Endothelial cell of umbilical vein (primary cell): ENCODE data around the gene EIF5A2. TPM values are rescaled to one million over a fixed set of nuclear protein-coding genes. Genes with fewer than 3 reads are reported as not detected.

Experiments used
- BruUV-seq: library from RNA; stranded (reverse); fragments of 400-500 nt; replicated peaks from 2 replicates; lab custom pipeline; 2021; lab: Mats Ljungman, UMichigan
- CTCF ChIA-PET: fragments of 300-600, 350-600 bp; sonication (Branson Sonifier 250); formaldehyde crosslinking; loops from one replicate; lab custom pipeline; 2021; ENCODE audit warnings: antibody characterized with exemption, inconsistent platforms; lab: Charles Lee
- POLR2A ChIA-PET: fragments of 300-600, 350-600 bp; sonication (Branson Sonifier 250); formaldehyde crosslinking; loops from one replicate; lab custom pipeline; 2021; ENCODE audit warnings: antibody characterized with exemption, inconsistent platforms; lab: Charles Lee
- DNase-seq: peaks from one replicate; pipeline ENCODE4 v3.0.0-alpha.2; 2011; ENCODE audit warnings: low read depth, low spot score
- FAIRE-seq: peaks from 2 replicates; lab custom pipeline; 2011; peaks lifted over from hg19 to GRCh38; lab: Jason Lieb, UNC
- H2AFZ ChIP-seq: 2 replicates; pipeline ENCODE4 v1.6.0; 2012; ENCODE audit warnings: low read depth, low read length, control low read depth, inconsistent platforms
- H3K27ac ChIP-seq: 2 replicates; pipeline ENCODE4 v1.5.1; 2011; ENCODE audit warnings: low read depth, mild to moderate bottlenecking, control low read depth, low read length, moderate library complexity; ENCODE audit not compliant: insufficient read depth
- H3K27me3 ChIP-seq, 2 experiments: 2 replicates each; pipeline versions ENCODE4 v1.6.0 to v1.6.1; 2011; ENCODE audit warnings: low read length in 2 of 2, mixed read lengths in 1 of 2; ENCODE audit not compliant: control insufficient read depth in 2 of 2, insufficient read depth in 2 of 2
- H3K36me3 ChIP-seq, 2 experiments: 2 replicates in 1 of 2; 3 replicates in 1 of 2; pipeline ENCODE4 v1.5.1; 2011; ENCODE audit warnings: low read length in 2 of 2, mild to moderate bottlenecking in 1 of 2, moderate library complexity in 1 of 2; ENCODE audit not compliant: control insufficient read depth in 2 of 2, insufficient read depth in 2 of 2; ENCODE audit errors: extremely low read depth in 1 of 2
- H3K4me1 ChIP-seq: 3 replicates; pipeline ENCODE4 v1.5.1; 2011; ENCODE audit warnings: mild to moderate bottlenecking, low read length; ENCODE audit not compliant: control insufficient read depth, insufficient read depth; ENCODE audit errors: extremely low read depth
- H3K4me2 ChIP-seq: 2 replicates; pipeline ENCODE4 v1.6.1; 2011; ENCODE audit warnings: low read length, control low read depth, mixed read lengths; ENCODE audit not compliant: insufficient read depth
- H3K4me3 ChIP-seq, 3 experiments: fragments of 200-600 bp in 1 of 3; sonication (generic), shearing (Covaris generic) in 1 of 3; replicated peaks in 1 of 3; 2 replicates each; pipeline ENCODE4 v1.5.1; 2011 to 2016; ENCODE audit warnings: control low read depth in 3 of 3, low read length in 3 of 3, mild to moderate bottlenecking in 2 of 3, inconsistent platforms in 1 of 3, low read depth in 1 of 3, moderate library complexity in 1 of 3; ENCODE audit not compliant: insufficient read depth in 1 of 3
- H3K79me2 ChIP-seq: 2 replicates; pipeline ENCODE4 v1.6.0; 2012; ENCODE audit warnings: low read length, inconsistent platforms; ENCODE audit not compliant: control insufficient read depth, insufficient read depth
- H3K9ac ChIP-seq: replicated peaks from 2 replicates; pipeline ENCODE3; 2011; ENCODE audit warnings: low read length, control low read depth; ENCODE audit not compliant: insufficient read depth; ENCODE audit errors: extremely low read depth
- H3K9me1 ChIP-seq: replicated peaks from 3 replicates; pipeline ENCODE4 v1.6.0; 2011; ENCODE audit warnings: mild to moderate bottlenecking, low read length; ENCODE audit not compliant: control insufficient read depth, insufficient read depth; ENCODE audit errors: extremely low read depth
- H3K9me3 ChIP-seq: replicated peaks from 2 replicates; pipeline ENCODE4 v1.5.1; 2012; ENCODE audit warnings: low read length, inconsistent platforms; ENCODE audit not compliant: control insufficient read depth, insufficient read depth
- H4K20me1 ChIP-seq: replicated peaks from 2 replicates; pipeline ENCODE3; 2011; ENCODE audit warnings: mild to moderate bottlenecking, low read length; ENCODE audit not compliant: control insufficient read depth, insufficient read depth; ENCODE audit errors: extremely low read depth
- EZH2 ChIP-seq: IDR thresholded peaks from 2 replicates; pipeline ENCODE4 v1.6.1; 2012; ENCODE audit warnings: borderline replicate concordance, low read depth, mild to moderate bottlenecking, moderate library complexity, low read length, inconsistent platforms; ENCODE audit not compliant: severe bottlenecking
- FOS ChIP-seq: IDR thresholded peaks from 2 replicates; pipeline ENCODE4 v1.6.1; 2011; ENCODE audit warnings: mild to moderate bottlenecking, low read length, moderate library complexity, borderline replicate concordance; ENCODE audit not compliant: insufficient read depth
- GATA2 ChIP-seq: IDR thresholded peaks from 2 replicates; pipeline ENCODE4 v1.7.0; 2011; ENCODE audit warnings: low read depth, mild to moderate bottlenecking, moderate library complexity, mixed read lengths, low read length; ENCODE audit not compliant: insufficient read length, insufficient read depth
- JUN ChIP-seq: IDR thresholded peaks from 2 replicates; pipeline ENCODE4 v1.6.1; 2011; ENCODE audit warnings: borderline replicate concordance, low read depth; ENCODE audit not compliant: insufficient read length, insufficient read depth
- MYC ChIP-seq: IDR thresholded peaks from one replicate; pipeline ENCODE4 v1.6.1; 2011; ENCODE audit warnings: mild to moderate bottlenecking, low read depth, low read length
- POLR2A ChIP-seq: IDR thresholded peaks from 2 replicates; pipeline ENCODE4 v1.6.1; 2012; ENCODE audit warnings: low read depth, mild to moderate bottlenecking, control low read depth, low read length
- POLR2AphosphoS5 ChIP-seq: IDR thresholded peaks from 2 replicates; pipeline ENCODE4 v1.6.1; 2012; ENCODE audit warnings: low read depth, mild to moderate bottlenecking, control low read depth, low read length, moderate library complexity; ENCODE audit not compliant: insufficient read depth
- dilution Hi-C: fragments of 300-500 bp; cut with MboI; formaldehyde crosslinking; loops from one replicate; pipeline ENCODE4 v1.15.0; 2019; ENCODE audit warnings: low sequenced_read_pairs; ENCODE audit not compliant: extremely low pct_ligation_motif_present
- intact Hi-C: fragments of 100-400 bp; cut with micrococcal nuclease; formaldehyde crosslinking; loops from one replicate; pipeline ENCODE4 v1.10.0; 2022
- polyA plus RNA-seq, 4 experiments: library from polyadenylated mRNA; depleted of rRNA in 3 of 4; stranded (reverse) in 3 of 4; unstranded in 1 of 4; fragments of >200 nt; gene quantifications; 2 replicates each; pipeline versions ENCODE4 v1.2.1 to v1.2.3, GENCODE V29; 2011 to 2012; ENCODE audit warnings: missing spikeins in 1 of 4
- total RNA-seq: library from RNA; stranded (reverse); gene quantifications from 2 replicates; pipeline ENCODE4 v1.2.3, GENCODE V29; 2021
- TF ChIP-seq, protein P1 (sequence below), 2 donors: IDR thresholded peaks; 1 replicate in 1 of 2; 2 replicates in 1 of 2; pipeline ENCODE4 v1.5.1; 2011; ENCODE audit warnings: low read length in 2 of 2, mild to moderate bottlenecking in 2 of 2, moderate library complexity in 2 of 2, control low read depth in 1 of 2, inconsistent platforms in 1 of 2, low read depth in 1 of 2; ENCODE audit not compliant: insufficient read depth in 1 of 2; ENCODE audit errors: extremely low read depth in 1 of 2
- TF ChIP-seq, protein P2 (sequence below): IDR thresholded peaks from 2 replicates; pipeline ENCODE4 v1.6.1; 2011; ENCODE audit not compliant: insufficient read depth, insufficient read length

EIF5A2 gene
- total and polyA plus RNA-seq, 2 donors (not counting 3 experiments of a cell fraction or from before 2014, with no cell fraction given) = 3.7 to 10.9 TPM

- H4K20me1 ChIP-seq = no peaks in the 10 kb centered on the region
- DNase-seq (no peak), FAIRE-seq (no peak)
- no peaks in the 10 kb centered on the region for H3K9me3 ChIP-seq
- no peaks in the 10 kb centered on the region for H3K27me3 ChIP-seq
- no peak overlapping the region for H3K4me2 ChIP-seq
- POLR2A ChIA-PET = no interaction called here
- H3K27ac ChIP-seq = no peak overlapping the region
- no peaks in the 10 kb centered on the region for H3K79me2 ChIP-seq
- no peak overlapping the region for H3K9ac ChIP-seq
- dilution Hi-C loops = no loop called here
- H3K36me3 ChIP-seq = no peaks in the 10 kb centered on the region
- BruUV-seq = no TSS peak
- no peaks in the 10 kb centered on the region for H3K9me1 ChIP-seq
- no peak overlapping the region for H2AFZ ChIP-seq
- H3K4me1 ChIP-seq = no peaks in the 10 kb centered on the region
- H3K4me3 ChIP-seq = no peak overlapping the region
- TF ChIP-seq, protein P1, sequence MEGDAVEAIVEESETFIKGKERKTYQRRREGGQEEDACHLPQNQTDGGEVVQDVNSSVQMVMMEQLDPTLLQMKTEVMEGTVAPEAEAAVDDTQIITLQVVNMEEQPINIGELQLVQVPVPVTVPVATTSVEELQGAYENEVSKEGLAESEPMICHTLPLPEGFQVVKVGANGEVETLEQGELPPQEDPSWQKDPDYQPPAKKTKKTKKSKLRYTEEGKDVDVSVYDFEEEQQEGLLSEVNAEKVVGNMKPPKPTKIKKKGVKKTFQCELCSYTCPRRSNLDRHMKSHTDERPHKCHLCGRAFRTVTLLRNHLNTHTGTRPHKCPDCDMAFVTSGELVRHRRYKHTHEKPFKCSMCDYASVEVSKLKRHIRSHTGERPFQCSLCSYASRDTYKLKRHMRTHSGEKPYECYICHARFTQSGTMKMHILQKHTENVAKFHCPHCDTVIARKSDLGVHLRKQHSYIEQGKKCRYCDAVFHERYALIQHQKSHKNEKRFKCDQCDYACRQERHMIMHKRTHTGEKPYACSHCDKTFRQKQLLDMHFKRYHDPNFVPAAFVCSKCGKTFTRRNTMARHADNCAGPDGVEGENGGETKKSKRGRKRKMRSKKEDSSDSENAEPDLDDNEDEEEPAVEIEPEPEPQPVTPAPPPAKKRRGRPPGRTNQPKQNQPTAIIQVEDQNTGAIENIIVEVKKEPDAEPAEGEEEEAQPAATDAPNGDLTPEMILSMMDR (IDR thresholded peaks at IDR 0.05; ENCODE audit: extremely low read depth in 1 of 2, insufficient read depth in 1 of 2, low read depth in 1 of 2, low read length in 2 of 2) = no peak
- TF ChIP-seq POLR2AphosphoS5 = no peak
- no peak for TF ChIP-seq MYC
- no peak for TF ChIP-seq POLR2A
- no peak for TF ChIP-seq FOS
- intact Hi-C loops = no loop called here
- CTCF ChIA-PET = interaction anchor here (1.9 kb wide), 1 partner anchor 445 kb away, joined by 4 read pairs; no protein-coding TSS in a partner anchor
Observed at GRCh38 chr3:170858599-170858998, 49.8 kb downstream of the EIF5A2 start.

DNA sequence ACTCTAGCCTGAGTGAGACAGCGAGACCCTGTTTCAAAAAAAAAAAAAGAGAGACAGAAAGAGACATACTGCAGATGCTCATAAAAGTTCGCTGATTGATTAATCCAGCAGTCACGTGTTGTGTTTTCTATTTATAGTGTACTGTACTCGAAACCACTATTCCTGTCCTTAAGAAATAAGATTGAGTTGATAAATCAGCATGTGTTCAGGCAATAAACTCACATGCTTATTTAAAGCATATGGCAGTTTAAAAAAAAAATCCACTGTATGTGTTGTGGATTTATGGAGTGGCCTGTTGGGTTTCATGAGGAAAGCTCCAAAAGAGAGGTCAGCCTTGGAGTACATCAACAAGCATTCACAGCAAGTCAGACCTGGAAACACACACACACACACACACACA is 56.1 kb downstream of the EIF5A2 start:
- no peaks in the 10 kb centered on the region for H3K27me3 ChIP-seq
- TF ChIP-seq POLR2AphosphoS5 (no peak), JUN (no peak), FOS (no peak), GATA2 (no peak), POLR2A (no peak), EZH2 (no peak), MYC (no peak)
- TF ChIP-seq, protein P2, sequence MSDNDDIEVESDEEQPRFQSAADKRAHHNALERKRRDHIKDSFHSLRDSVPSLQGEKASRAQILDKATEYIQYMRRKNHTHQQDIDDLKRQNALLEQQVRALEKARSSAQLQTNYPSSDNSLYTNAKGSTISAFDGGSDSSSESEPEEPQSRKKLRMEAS = no peak
- TF ChIP-seq, protein P1 (IDR thresholded peaks at IDR 0.05; ENCODE audit: extremely low read depth in 1 of 2, insufficient read depth in 1 of 2, low read depth in 1 of 2, low read length in 2 of 2) = no peak
- no peaks in the 10 kb centered on the region for H3K9me1 ChIP-seq
- H3K36me3 ChIP-seq = no peaks in the 10 kb centered on the region
- BruUV-seq = no TSS peak
- H3K9ac ChIP-seq = no peak overlapping the region
- POLR2A ChIA-PET = no interaction called here
- CTCF ChIA-PET = interaction anchor here (1.0 kb wide), 2 partner anchors 12 to 439 kb away, joined by 3 to 9 read pairs; no protein-coding TSS in a partner anchor
- no peak overlapping the region for H3K4me3 ChIP-seq
- no peak overlapping the region for H3K27ac ChIP-seq
- dilution Hi-C loops (no loop called here), intact Hi-C loops (no loop called here)
- no peaks in the 10 kb centered on the region for H3K9me3 ChIP-seq
- H4K20me1 ChIP-seq = no peaks in the 10 kb centered on the region
- no peak overlapping the region for H3K4me2 ChIP-seq
- FAIRE-seq (no peak), DNase-seq (no peak)
- no peak overlapping the region for H2AFZ ChIP-seq
- no peaks in the 10 kb centered on the region for H3K79me2 ChIP-seq
- H3K4me1 ChIP-seq = no peaks in the 10 kb centered on the region
